Retinal pigment epithelial cell (primary cell): ENCODE results near the gene L3MBTL1.

Source experiments
- DNase-seq: peaks from one replicate; pipeline ENCODE4 v3.0.0-alpha.2; 2010; ENCODE audit warnings: low read depth
- H3K4me3 ChIP-seq: 2 replicates; pipeline ENCODE4 v1.5.1; 2011; ENCODE audit warnings: mild to moderate bottlenecking, low read length, control low read depth, moderate library complexity
- TF ChIP-seq, protein P1 (sequence below): conservative IDR thresholded peaks from 2 replicates; pipeline ENCODE4 v1.5.1; 2011; ENCODE audit warnings: low read depth, low read length, control low read depth, inconsistent platforms

The L3MBTL1 gene

DNA sequence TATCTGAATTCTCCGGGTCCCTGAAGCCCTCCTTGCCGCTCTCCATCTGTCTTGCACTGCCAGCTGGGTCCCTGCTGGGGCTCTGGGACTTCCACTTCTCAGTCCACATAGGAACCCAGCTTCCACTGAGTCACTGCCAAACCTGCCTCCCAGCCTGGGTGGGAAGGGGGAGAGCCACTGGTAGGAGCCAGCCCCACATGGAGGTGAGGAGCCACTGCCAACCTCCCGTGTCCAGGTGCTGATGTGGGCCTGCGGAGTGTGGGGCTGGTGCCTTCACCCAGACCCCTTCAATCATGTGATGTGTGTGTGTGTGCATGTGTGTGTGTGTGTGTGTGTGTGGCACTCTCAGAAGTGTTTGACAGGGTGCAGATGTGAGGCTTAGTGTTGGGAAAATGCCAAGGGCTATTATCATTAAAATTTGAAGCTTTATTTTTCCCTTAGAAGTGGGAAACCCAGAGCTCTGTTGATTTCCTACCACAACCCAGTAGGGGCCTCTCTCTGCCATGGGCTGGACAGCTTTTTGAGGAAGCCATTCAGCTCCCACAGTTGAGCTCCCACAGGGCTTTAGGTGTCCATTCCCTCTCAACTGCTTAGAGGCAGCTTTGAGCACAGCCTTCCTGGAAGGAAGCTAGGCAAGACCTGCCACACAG lies 42.0 kb downstream of the L3MBTL1 start:
- no peak overlapping the region for H3K4me3 ChIP-seq
- TF ChIP-seq, protein P1, sequence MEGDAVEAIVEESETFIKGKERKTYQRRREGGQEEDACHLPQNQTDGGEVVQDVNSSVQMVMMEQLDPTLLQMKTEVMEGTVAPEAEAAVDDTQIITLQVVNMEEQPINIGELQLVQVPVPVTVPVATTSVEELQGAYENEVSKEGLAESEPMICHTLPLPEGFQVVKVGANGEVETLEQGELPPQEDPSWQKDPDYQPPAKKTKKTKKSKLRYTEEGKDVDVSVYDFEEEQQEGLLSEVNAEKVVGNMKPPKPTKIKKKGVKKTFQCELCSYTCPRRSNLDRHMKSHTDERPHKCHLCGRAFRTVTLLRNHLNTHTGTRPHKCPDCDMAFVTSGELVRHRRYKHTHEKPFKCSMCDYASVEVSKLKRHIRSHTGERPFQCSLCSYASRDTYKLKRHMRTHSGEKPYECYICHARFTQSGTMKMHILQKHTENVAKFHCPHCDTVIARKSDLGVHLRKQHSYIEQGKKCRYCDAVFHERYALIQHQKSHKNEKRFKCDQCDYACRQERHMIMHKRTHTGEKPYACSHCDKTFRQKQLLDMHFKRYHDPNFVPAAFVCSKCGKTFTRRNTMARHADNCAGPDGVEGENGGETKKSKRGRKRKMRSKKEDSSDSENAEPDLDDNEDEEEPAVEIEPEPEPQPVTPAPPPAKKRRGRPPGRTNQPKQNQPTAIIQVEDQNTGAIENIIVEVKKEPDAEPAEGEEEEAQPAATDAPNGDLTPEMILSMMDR, result no peak
- no peak for DNase-seq

DNA sequence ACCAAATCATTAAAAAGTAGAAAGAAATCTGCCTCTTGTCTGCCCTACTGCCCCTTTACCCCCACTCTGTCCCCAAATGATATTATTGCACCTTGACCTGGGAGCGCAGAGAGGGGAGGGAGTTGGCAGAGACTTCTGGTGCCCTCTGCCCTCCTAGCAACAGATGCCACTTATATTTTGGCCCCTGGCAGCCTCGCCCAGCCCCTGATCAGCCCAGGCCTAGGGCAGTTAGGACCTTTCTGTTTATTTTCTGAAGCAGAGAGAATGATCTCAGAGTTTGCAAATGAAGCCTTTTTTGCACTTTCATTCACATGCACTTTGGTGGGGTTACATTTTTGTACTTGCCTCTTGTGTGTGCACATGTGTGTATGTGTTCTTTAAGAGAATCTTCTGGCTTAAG lies 43.0 kb downstream of the L3MBTL1 start:
- TF ChIP-seq, protein P1, result no peak
- H3K4me3 ChIP-seq, result no peak overlapping the region
- DNase-seq, result no peak

DNA sequence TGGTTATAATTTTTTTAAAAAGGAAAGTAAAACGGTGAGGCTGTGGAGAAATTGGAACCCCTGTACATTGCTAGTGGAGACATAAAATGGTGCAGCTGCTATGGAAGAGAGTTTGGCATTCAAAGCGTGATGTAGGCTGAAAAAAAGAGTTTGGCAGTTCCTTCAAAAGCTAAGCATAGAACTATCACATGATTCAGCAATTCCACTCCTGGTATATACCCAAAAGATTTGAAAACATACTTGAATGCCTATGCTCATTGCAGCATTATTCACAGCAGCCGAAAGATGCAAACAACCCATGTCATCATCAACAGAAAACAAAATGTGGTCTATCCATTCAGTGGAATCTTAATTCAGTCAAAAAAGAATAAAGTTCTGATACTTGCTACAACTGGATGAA lies 46.9 kb downstream of the L3MBTL1 start:
- TF ChIP-seq, protein P1, result no peak
- no peak for DNase-seq
- H3K4me3 ChIP-seq, result no peak overlapping the region

DNA sequence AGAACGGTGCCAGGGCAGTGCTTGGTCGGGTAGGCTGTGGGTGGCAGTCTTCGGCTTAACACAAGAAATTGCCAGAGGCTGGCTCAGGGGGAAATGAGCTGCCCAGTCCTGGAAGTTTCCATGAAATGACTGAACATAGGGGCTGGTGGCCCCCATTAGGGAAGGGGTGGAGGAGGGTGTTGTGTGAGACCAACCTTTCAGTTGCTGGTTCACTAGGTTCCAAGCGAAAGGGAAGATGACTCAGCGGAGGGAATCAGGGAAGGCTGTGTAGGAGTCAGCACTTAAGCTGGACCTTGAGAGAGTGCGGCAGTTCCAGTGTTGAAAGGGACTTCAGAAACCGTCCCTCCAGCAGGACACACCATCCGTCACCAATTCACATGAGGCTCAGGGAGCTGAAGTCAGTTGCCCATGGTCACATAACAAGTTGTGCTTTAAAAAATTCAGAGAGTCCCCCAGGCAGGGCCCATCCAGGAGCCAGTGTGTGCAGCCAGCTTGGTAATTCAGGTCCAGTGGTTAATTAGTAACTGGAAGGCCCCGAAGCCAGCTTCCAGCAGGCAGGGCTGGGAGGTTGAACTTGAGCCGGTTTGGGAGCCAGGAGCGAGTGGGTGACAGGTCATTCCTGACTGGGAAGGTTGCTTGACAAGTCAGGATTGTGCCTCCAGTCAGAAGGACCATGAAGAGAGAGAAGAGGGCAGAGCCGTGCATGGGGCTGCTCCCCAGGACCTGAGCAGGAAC lies 51.1 kb downstream of the L3MBTL1 start, which contains the start of gene SGK2:
SGK2 (plus strand) TSS at position 616 of the 735 bp plus-strand sequence. CDS start 7,469 bp downstream, outside the sequence.
- DNase-seq, result no peak
- TF ChIP-seq, protein P1, result no peak
- H3K4me3 ChIP-seq, result no peak within 1 kb of the TSS

DNA sequence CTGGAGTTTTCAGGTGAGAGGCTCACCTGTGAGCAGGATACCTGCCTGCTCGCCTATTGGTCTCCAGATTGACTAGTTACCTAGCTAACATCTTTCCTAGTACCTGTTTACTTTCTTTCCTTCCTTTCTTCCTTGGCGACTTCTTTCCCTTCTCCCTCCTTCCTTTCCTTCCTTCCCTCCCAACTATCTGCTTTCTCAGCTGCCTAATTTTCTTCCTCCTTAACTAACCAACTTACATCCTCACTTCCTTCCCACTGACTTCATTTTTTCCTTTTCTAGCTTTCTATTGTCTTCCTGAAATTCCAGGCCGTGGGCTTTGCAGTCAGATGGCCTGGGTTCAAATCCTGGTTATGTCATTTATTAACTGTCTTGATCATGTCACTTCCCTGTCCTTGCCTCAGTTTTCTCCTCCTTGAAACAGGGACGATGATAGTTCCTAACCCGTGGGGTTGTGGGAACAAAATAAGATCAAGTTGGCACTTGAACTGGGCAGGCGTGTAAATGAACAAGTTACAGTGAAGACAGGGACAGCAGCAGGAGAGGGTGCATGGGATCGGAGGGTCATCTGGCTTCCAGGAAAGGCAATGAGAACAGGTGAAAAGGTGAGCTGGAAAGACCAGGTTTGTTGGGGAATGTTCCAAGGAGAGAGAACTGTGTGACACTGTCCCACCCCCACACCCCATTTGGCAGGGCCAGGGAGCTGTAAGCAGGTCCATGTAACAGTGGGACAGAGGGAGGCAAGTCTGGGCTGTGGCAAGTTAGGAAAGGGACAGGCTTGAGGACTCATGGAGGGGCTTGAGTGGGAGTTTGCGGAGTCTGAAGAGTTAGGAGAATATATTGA lies 51.9 kb downstream of the L3MBTL1 start:
- TF ChIP-seq, protein P1, result no peak
- no peak for DNase-seq

DNA sequence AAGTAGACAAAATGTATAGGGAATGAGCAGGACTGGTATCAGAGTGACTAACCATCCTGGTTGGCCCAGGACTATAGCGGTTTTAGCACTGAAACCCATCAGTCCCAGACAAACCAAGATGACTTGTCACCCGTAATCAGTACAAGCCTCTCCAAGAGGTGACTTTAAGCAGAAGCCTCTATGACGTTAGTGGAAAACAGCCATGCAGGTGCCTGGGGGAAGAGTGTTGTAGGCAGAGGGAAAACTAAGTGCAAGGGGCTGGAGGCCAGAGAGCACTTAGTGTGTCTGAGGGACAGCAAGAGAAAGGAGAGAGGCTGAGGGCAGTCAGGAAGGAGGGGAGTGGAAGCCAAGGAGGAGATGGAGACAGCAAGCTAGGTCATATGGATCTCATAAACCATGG lies 53.5 kb downstream of the L3MBTL1 start:
- no peak overlapping the region for H3K4me3 ChIP-seq
- TF ChIP-seq, protein P1, result no peak
- no peak for DNase-seq

More for the DNA sequence above, 51.9 kb downstream of the L3MBTL1 start:
- H3K4me3 ChIP-seq, result no peak overlapping the region
